Measurements from ENCODE around the gene RAB26.
A peak's percentile ranks its signal among the peaks of the same experiment; 100 is the strongest.

RAB26 gene

DNA sequence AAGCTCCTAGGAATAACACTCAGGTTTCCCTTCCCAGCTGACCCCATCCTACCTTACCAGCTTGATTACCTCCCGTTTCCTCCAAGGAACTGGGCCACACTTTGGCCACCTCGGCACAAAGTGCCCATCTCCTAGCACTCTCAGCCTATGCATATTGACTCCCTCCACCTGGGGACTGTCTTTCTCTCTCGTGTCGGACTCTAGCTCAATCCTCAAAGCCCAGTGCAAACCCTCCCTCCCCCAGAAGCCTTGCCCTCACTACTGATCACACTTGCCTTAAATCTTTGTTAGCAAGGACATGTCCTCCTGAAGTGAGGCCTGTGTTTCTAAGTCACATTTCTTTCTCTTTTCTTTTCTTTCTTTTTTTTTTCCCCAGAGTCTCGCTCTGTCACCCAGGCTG, 2.6 kb upstream of the RAB26 start:
- DNase-seq, result no peak

DNA sequence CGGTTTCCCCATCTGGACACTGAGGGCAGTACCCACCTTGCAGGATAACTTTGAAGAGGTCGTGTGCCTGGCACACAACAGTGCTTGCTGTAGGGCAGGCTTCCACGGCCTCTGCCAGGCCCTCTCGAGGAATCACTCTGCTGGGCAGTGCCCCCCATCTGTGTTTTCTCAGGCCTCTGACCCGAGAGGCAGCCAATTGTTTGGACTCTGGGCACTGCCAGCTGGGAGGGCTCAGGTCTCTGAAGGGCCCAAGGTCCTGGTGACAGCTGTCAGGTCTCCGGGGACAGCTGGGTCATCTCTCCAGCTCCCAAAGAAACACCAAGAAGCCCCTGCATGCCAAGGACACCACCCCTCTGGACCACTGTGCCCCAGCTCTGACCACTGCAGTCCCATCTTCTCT, 1.0 kb upstream of the RAB26 start:
- no peak for DNase-seq

- peak; percentile 47 for DNase-seq
Measured at GRCh38 chr16:2148714-2149629, 547 bp downstream of the RAB26 start.

GRCh38 chr16:2149630-2150417, 1.4 kb downstream of the RAB26 start:
- DNase-seq, result peak; percentile 62

DNA sequence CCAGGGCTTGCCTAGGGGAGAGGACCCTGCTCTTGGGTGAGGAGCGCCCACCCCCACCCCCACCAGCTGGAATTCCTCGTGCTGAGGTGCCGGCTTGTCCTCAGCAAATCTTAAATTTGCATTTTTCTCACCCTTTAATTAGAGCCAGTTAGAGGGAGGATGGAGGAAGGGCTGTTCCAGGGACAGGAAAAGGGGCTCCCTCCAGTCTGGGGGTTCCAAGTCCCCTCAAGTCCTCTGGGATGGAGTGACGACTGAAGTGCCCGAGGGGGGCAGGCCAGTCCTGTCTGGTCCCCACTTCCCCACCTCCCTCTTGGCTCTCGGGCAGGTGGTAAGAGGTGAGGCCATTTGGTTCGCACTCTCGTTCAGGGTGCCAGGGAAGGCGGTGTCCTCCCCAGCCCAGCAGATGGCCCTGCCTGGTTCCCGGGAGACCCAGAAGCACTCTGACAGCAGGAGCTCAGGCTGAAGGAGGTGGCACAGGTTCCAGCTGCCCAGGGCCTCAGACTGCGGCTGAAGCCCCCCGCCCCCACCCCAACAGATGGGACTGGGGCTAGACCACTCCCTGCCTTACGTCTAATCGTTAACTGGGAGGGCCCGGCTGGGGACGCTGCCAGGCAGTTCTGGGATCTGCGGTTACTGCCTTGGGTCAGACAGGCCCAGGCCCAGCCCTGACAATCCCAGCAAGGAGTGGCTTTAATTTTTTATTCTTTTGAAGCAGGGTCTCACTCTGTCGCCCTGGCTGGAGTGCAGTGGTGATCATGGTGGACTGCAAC, 2.2 kb downstream of the RAB26 start:
- DNase-seq, result peak; percentile 69

DNA sequence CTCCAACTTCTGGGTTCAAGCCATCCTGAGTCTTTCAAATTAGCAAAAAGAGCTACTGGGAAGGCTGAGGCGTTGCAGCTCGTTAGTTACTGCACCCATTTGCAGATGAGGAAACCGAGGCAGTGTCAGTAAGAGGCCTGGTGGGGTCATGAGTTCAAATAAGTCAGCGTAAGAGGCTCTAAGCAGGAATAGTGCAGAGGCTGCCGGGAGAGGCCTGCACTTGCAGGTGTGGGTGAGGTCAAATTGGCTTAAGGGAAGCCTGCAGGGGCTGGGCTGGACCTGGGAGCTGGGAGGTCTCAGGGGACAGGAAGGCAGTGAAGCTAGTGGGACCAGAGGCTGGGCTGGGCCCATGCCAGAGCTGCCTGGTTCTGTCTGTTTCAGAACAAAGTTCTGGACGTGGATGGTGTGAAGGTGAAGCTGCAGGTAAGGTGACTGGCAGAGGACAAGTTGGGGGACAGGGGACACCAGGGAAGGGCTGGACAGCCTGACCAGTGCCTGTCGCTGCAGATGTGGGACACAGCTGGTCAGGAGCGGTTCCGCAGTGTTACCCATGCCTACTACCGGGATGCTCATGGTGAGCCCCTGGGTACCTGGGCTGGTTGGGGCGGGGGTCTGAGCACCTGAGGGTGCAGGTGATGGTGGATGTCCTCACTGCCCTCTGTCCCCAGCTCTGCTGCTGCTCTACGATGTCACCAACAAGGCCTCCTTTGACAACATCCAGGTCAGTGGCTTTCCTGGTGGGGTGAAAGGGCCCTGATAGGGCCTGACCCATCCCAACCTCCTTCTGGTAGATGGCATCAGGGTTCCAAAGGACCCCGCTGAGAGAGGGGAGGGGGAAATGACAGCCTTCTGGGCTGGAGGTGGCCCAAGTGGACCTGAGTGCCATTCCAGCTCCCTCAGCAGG, 3.0 kb downstream of the RAB26 start:
- DNase-seq, result peak; percentile 60

DNA sequence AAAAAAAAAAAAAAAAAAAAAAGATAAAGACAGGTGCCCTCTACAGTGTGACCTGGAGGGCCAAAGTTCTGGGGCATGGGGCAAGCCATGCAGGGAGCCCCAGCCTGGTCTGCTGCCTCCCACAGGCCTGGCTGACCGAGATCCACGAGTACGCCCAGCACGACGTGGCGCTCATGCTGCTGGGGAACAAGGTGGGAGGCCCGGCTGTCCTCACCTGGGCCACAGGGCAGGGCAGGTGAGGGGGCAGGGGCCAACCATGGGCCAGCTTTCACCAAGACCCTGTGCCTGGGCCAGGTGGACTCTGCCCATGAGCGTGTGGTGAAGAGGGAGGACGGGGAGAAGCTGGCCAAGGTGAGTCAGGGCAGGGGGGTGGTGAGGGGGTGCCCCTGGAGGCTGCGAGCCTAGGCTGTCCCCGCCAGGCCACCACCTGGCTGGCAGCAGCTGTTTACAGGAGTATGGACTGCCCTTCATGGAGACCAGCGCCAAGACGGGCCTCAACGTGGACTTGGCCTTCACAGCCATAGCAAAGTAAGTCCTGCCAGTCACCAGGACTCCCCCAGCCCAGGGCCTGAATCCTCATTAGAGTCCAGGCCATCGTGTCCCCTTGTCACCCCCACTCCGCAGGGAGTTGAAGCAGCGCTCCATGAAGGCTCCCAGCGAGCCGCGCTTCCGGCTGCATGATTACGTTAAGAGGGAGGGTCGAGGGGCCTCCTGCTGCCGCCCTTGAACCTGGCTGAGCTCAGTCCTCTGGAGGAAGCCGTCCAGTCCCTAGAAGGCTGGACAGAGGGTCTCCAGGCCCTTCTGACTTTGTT, 4.5 kb downstream of the RAB26 start:
- DNase-seq, result peak; percentile 56

GRCh38 chr16:2154533-2155090, 6.2 kb downstream of the RAB26 start:
- DNase-seq, result peak; percentile 58

DNA sequence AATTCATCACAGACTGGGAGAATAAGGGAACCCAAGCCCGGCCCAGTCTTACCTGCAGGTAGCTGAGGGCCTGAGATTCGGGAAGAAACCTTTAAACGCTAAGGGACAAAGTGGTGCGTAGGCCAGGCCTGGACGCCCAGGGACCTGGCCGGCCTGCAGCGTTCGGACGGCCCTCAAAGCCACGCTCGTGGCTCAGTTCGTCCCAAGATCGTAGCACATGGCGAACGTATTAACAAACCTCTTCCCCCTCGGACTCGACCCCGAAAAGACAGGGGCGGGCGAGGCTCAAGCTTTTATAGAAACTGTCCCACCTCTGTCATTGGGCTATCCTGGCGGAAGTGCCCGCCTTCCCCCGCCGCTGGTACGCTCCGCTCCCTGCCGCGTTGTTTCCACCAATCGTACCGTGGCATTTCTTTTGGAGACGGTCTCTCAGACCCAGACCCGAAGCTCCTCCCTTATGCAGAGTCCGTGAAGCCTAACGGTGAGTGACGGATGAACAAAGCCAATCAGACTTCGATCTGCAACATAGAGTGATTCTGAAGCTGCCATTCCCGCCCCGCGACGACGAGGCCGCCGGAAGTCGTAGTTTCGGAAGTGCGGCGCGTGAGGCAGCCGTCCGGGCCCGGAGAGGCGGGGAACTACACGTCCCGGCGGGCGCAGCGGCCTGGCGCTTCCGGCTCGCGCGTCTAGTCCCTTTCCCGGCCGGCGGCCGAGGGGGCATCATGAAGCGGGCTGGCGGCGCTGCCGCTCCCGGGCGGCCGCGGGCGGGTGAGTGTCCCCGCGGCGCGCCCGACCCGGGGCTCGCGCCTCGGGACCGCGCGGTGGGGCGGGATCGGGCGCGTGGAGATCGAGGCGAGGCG, 6.9 kb downstream of the RAB26 start, which contains the start of gene TRAF7:
Gene TRAF7 (plus strand): TSS at position 692 of the 860 bp plus-strand sequence. CDS start 8,139 bp downstream, outside the sequence.
- DNase-seq, result peak; percentile 100

DNA sequence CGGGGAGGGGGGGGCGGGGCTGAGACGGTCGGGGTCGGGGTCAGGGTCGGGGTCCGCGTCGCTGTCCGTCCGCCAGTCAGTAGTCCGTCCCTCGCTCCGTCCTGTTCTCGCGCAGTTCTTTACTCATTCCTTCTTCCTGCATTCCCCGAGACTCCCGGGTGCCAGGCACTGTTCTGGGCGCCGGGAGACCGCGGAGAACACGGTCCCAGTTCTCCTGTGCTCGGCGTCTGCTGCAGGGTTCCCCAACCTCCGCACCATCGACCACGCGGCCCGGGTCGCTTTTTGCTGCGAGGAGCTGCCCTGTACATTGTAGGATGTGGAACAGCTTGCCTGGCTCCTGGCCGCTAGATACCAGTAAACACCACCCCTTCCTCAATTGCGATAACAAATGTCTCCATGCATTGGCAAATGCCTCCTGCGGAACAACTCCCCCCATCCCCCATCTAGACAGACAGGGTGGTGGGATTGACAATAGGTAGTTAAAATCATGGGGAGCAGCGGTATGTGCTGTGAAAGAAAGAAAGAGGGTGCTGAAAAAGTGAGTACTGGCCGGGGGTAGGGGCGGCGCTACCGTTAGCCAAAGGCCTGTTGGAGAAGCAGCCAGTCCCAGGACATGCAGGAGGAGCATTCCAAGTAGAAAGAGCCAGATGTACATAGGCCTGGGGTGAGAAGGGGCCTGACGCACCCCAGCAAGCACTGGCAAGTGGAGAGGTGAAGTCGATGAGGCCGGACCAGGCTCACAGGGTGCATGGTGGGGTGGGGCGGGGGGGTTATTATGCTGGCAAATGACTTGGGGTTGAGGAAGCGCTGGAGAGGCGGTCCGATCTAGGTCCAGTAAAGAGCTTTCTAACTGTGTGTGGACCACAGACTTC, 7.8 kb downstream of the RAB26 start:
- peak; percentile 16 for DNase-seq

GRCh38 chr16:2156849-2157224, 8.4 kb downstream of the RAB26 start:
- DNase-seq, result no peak

DNA sequence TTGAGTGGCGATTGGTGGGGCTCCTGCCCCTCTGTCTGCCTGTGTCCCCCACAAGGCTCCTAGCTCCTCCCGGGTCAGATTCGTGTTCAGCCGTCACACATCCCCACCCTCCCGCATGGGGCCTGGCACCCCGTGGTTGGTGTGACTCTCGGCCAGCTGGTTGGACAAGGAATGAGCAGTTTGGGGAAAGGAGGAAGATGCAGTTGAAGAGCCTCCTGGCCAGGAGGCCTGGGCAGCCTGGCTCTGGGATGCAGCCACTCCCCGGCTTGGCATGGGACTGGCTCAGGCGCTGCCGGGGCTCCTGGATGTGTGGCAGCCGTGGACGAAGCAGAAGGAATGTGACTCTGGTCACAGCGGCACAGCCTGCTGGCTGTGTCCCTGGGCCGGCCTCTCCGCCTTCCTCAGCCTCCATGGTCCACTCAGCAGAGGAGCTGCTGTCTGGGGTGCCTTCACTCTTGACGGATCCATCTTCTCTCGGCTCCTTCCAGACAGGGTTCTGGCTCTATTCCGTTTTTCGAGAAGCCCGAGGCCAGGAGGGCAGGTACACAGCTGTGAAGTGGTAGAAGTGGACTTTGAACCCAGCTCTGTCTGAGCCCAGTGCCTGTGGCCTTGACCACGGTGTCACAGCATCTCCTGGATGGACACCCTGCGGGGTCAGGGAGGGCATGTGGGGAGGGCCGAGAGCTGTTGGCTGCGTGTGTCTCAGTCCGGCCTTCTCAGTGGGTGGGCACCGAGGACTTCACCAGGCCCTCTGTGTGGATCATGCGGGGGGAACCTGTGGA, 9.2 kb downstream of the RAB26 start:
- no peak for DNase-seq

- no peak for DNase-seq
Measured at GRCh38 chr16:2158262-2158638, 9.8 kb downstream of the RAB26 start.

DNA sequence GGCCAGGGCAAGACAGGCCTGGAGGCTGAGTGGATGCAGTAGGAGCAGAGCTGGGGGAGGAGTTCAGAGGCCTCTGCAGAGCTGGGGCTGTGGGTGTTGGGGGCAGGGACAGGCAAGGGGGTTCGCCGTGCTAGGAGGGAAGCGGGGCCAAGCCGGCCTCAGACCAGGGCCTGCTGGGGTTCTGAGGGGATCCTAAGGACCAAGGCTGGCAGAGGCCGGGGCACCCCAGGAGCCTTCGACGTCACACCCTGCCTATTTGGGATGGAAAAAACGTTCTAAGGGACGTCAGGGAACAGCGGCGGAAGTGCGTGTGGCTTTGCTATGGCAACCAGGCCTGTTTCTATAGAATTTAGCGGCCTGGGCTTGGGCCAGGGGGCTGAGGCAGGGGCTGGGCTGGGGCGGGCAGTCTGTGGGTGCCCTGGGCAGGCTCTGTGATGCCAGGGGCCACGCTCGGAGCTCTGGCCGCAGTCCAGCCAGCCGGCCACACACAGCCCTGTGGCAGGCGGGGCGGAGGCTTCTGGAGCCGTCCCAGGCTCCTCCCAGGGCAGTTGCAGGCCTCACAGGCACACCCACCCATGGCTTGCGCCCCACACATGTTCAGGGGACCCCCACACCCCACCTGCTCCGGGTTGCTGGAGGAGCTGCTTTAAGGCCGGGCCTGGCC, 10.9 kb downstream of the RAB26 start:
- DNase-seq, result no peak

DNA sequence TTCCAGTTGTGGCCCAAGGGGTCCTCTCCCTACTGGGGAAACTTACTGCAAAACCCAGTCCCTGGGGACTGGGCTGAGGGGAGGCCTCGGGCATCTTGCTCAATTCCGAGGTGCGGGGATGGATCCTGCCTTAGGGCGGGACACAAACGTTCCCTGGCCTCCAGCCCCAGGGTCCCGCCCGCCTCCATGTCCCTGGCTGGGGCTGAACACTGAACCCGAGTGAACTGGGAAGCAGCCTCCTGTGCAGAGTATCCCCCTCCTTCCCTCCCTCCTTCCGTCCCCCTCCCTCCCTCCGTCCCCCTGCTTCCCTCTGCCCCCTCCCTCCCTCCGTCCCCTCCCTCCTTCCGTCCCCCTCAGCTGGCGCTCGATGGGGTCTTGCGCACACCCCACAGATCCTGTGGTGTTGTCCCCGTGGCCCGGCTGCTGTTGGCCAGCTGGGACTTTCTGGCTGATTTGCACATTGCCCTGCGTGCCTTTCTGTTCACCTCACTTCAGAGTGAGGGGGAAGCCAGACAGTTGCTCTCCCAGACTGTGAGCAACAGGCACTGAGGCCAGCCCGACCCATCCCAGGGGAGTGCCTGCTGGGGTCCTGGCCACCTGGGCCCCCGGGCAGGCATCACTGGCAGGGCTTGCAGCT, 12.6 kb downstream of the RAB26 start:
- DNase-seq, result no peak

- no peak for DNase-seq
Measured at GRCh38 chr16:2161911-2162310, 13.5 kb downstream of the RAB26 start.

- DNase-seq, result no peak
Measured at GRCh38 chr16:2162676-2163118, 14.3 kb downstream of the RAB26 start.
